ENCODE results near the gene MTHFD2L.

DNA sequence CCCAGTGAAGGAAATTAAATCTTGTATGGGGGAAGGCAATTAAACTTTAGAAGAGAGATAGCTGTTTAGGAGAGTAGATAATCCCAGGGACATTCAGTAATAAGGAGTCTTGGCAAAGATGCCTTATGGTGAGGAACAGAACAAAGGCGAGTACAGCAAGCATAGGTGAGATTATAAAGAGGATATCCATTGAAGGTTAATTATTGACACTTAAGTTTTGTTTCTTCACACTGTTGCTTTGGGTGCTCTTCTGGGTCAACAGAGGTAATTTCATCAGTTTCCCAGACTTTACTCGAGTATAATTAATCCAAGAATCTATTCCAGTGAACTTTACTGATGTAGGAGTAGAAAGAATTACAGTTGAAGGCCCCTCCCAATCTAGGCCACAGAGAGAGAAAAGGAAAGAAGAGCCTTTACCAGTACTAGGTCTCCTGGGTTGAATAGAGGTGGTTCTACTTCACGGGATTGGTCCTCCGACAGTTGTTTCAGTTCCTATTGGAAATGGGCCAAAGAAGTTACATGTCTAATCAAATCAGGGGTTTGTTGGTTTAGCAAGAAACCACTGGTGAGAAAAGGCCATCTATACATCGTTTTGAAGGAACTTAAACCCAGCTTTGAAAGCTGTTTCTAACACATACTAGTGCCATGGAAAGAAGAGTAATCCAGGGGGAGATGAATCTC, 177.6 kb downstream of the MTHFD2L start:
- TF ChIP-seq, protein P1, sequence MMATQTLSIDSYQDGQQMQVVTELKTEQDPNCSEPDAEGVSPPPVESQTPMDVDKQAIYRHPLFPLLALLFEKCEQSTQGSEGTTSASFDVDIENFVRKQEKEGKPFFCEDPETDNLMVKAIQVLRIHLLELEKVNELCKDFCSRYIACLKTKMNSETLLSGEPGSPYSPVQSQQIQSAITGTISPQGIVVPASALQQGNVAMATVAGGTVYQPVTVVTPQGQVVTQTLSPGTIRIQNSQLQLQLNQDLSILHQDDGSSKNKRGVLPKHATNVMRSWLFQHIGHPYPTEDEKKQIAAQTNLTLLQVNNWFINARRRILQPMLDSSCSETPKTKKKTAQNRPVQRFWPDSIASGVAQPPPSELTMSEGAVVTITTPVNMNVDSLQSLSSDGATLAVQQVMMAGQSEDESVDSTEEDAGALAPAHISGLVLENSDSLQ (IDR thresholded peaks at IDR 0.05): no peak
- TF ChIP-seq TARDBP (IDR thresholded peaks at IDR 0.05): no peak
- TF ChIP-seq LEF1 (IDR thresholded peaks at IDR 0.05; ENCODE audit: borderline replicate concordance): no peak

Data from HEK293T (cell line).